Choroid plexus epithelial cell (primary cell): Measurements from ENCODE around the gene ASF1B.
"Not testable (repeated sequence)": the region's sequence is repeated elsewhere in the genome, so short reads cannot be mapped to it uniquely, and the experiment has no call there.

Source experiments
- DNase-seq: peaks from one replicate; pipeline ENCODE4 v3.0.0-alpha.2; 2010; ENCODE audit warnings: low read depth
- H3K4me3 ChIP-seq: 2 replicates; pipeline ENCODE4 v1.5.1; 2011; ENCODE audit warnings: low read depth, mild to moderate bottlenecking, control low read depth, low read length, moderate library complexity
- TF ChIP-seq, protein P1 (sequence below): conservative IDR thresholded peaks from 2 replicates; pipeline ENCODE4 v1.5.1; 2011; ENCODE audit warnings: low read depth, mild to moderate bottlenecking, control low read depth, inconsistent platforms, low read length, moderate library complexity

Gene ASF1B

DNA sequence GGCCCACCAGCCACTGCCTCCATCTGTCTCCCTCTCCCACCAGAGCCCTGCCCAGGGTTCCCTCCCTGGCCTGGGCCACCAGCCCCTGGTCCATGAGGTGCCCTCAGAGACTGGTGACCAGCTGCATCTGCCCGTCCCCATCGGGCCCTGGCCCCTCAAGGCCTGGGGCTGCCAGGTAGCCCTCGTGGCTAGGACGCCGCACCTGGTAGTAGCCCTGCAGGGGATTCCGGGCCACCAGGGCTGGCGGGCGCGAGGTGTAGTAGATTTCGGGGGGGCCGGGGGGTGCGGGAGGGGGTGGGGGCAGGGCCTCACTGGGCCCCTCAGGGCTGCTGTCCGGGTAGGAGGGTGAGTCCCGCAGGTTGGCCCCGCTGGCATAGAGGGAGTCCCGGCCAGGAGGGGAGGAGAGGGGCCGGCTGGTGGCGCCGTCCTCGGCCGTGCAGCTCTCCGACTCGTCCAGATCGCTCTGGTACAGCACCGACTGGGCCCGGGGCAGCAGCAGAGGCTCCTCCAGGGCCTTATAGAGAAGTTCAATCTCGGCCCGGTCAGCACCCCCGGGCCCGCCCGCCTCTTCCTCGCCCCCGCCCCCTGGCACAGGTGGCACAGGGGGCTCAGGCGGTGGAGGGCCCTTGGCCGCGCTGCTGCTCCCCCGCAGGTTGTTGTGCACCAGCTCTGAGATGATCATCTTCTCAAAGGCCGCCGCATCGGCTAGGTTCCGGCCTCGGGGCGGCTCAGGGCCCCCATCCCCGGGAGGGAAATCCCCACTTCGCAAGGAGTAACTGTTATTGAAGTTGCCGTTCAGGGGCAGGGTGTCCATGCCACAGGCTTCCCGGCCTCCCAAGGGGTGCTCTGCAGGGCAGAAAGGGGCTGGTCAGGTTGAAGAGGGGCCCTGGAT is 14.6 kb upstream of the ASF1B start:
- TF ChIP-seq, protein P1, sequence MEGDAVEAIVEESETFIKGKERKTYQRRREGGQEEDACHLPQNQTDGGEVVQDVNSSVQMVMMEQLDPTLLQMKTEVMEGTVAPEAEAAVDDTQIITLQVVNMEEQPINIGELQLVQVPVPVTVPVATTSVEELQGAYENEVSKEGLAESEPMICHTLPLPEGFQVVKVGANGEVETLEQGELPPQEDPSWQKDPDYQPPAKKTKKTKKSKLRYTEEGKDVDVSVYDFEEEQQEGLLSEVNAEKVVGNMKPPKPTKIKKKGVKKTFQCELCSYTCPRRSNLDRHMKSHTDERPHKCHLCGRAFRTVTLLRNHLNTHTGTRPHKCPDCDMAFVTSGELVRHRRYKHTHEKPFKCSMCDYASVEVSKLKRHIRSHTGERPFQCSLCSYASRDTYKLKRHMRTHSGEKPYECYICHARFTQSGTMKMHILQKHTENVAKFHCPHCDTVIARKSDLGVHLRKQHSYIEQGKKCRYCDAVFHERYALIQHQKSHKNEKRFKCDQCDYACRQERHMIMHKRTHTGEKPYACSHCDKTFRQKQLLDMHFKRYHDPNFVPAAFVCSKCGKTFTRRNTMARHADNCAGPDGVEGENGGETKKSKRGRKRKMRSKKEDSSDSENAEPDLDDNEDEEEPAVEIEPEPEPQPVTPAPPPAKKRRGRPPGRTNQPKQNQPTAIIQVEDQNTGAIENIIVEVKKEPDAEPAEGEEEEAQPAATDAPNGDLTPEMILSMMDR = no peak

DNA sequence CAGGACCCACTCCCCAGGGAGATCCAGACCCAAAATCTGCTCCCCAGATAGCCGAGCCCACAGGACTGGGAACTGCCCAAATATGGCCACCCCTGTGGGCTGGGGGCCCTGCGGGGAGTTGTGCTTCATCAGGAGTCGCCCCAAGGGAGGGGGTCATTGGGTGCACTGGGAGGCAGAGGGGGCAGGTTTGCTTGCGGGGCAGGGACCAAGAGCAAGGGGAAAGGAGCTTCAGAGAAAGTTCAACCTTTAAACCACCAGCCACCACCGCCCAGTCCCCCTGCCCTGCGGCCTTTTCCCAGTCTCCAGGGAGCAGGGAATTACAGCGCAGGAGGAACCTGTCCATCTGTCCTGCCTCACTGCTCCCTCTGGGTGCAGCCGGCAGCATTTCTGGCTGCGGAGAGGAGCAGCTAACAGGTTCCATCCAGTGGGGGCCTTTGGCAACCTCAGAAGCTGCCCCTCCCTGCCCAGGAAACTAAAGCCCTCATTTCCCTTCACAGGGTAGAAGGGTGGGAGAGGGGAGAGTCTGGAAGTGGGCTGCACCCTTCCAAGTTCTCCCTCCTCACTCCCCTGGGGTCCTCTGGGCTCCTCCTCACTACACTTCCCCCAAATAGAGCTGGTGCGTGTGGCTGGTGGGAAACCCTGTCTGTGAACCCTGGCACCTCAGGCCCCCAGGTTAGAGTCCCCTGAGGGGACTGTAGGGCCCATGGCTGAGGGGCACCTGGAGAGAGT is 13.8 kb upstream of the ASF1B start:
- TF ChIP-seq, protein P1 = no peak
- DNase-seq = no peak
- no peak overlapping the region for H3K4me3 ChIP-seq

More for the DNA sequence above, 14.6 kb upstream of the ASF1B start:
- no peak overlapping the region for H3K4me3 ChIP-seq
- DNase-seq = no peak

DNA sequence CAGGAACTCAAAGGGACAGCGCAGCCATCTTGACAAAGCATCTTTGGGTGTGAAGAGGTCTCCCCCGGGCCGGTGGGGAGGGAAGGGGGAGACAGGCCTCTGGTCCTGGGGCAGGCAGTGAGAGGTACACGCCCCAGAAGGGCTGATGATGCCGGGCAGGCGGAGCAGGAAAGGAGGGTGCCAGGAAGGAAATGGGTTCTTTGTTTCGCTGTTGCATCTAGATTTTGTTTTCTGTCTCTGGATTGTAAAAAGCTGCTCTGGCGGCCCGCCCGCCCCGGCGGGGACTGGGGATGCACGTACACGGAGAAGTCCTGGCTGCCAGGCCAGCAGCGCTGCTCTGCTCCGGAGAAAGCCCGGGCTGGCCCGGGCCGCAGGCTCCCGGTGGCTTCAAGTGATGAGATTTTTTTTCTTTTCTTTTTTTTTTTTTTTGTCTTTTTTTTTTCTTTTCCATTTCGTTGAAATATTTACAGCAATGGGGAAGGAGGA is 13.2 kb upstream of the ASF1B start:
- DNase-seq = no peak
- TF ChIP-seq, protein P1 = no peak
- no peak overlapping the region for H3K4me3 ChIP-seq

DNA sequence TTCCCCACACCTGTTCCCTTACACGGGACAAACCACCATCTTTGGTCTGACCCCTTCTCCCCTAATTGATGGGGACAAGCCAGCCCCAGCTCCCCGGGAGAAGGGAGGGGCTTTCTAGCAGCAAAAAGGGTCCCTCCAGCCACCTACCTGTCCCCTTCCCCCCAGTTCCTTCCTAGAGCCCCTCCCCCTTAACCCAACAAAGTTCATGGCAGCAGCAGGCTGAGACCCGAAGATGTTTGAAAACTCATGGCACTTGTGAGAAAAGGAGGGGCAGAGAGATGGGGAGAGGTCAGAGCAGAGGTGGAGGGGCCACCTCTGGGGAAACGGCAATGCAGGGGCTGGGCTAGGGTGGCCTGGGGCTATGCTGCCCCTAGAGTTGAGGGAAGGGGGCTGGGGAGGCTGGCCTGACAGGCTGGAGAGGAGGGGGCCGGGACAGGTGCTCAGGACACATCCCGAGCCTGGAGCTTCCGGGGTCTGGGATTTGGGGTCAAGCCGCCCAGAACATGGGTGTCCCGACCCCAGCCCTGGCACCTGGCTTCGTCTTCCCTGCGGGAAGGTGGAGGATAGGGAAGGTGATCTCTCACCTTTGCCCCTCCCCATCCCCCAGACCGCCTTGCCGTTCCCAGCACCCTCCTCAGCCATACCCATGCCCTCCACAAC is 12.5 kb upstream of the ASF1B start:
- TF ChIP-seq, protein P1 = no peak
- no peak for DNase-seq
- H3K4me3 ChIP-seq = no peak overlapping the region

DNA sequence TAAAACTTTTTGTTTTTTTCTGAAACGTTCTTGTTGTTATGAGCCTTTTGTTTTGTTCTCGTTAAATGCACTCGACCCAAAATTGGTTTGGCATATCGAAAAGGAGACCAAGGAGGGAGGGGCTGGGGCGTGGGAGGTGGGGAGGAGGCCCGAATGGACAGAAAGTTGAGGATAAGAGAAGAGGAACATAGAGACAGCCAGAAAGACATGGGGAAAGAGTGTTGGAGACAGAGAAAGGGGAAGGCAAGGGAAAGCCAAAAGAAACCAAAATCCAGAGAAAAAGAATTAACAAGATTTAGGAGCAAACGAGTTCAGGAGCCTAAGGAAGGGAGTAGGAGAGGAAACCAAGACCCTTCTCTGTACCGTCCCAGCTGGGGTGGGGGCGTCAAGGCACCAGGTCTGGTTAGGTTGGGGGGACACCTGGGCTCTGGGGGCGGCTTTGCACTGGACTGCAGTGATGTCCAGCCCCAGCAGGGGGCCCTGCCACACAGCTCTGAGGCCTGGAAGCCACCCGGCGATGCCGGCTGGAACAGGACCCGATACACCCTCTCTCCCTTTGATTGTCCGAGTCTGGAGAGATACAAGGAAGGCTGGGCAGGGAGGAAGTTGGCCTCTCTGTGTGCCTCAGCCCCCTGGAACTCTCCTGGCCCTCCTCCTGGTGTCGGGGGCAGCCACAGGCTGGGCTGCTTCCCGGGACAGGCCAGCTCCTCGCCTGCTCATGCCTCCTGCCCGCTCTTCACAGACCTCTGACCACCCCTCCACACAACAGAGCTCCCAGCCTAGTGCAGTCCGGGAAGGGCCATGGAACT is 11.6 kb upstream of the ASF1B start:
- no peak overlapping the region for H3K4me3 ChIP-seq
- DNase-seq = peak; percentile 66
- TF ChIP-seq, protein P1 = peak; percentile 86

DNA sequence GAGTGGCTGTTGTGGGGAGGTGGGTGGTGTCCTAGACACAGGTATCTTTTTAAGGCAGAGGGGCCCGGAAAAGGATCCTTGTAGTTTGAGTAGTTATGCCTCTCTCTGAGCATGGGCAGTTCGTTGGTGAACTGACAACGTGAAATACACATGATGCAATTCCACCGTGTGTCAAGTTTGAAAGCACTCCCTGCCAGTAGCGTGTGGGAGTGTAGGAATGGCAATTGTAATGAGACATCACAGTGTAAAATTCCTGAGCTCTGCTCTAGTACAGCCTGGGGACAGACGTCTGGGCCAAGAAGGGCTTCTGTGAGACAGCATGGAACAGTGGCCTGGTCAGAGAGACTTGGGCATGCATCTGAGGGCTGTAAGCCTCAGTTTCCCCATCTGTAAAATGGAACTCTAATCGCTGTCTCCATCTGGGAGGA is 10.4 kb upstream of the ASF1B start:
- H3K4me3 ChIP-seq = no peak overlapping the region
- peak; percentile 81 for DNase-seq
- TF ChIP-seq, protein P1 = no peak

DNA sequence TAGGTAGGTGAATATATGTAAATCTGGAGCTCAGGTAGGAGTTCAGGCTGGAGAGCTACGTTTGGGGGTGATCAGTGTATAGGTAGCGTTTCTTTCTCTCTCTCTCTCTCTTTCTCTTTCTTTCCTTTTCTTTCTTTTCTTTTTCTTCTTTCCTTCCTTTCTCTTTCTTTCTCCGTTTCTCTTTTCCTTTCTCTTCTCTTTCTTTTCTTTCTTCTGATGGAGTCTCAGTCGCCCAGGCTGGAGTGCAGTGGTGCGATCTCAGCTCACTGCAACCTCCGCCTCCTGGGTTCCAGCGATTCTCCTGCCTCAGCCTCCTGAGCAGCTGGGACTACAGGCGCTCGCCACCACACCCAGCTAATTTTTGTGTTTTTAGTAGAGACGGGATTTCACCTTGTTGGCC is 9.8 kb upstream of the ASF1B start:
- DNase-seq, H3K4me3 ChIP-seq: not testable (repeated sequence)
